Measurements from ENCODE around the gene RSPO1. TPM values are rescaled to one million over a fixed set of nuclear protein-coding genes. Genes with fewer than 3 reads are reported as not detected.

Gene RSPO1
- total RNA-seq, 2 donors from 2014 or later, result 0.27 to 0.32 TPM

DNA sequence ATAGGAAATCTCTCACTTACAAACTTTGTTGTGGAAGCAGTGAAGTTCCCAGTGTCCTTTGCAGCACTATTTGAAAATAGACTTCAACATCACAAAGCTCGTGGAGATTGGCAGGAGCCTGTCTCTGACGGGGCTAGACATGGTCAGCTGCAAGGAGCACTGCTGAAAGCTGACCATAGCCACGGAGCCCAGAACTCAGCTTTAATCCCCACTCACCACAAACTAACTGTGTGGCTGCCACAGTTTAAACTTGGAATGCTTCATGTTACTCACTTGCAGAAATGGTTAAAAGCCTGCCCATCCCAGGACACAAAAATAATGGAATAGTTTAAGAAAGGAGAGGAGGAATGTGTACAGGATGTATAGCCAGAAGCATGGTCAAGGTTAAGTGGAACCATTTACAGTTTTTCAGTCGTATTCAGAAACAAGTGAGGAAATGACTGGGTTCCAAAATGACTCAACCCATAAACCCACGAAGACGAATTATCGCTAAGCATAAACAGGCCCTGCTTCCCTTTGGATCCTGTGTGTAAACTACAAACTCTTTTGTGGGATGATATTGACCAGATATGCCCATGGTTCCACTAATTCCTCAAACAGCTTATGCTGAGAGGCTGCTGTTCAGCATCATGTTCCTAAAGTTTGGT, 59.7 kb downstream of the RSPO1 start:
- Histone ChIP-seq H3K27ac (no peak overlapping the region), H3K9me3 (no peaks in the 10 kb centered on the region), H3K4me3 (no peak overlapping the region), H3K36me3 (peaks cover 22% of the 10 kb centered on the region), H3K4me1 (no peaks in the 10 kb centered on the region), H3K27me3 (no peaks in the 10 kb centered on the region), H3K9ac (ENCODE audit: low read depth in 2 of 2, low read length in 2 of 2) (no peak overlapping the region)
- no peak for DNase-seq
- TF ChIP-seq, protein P1, sequence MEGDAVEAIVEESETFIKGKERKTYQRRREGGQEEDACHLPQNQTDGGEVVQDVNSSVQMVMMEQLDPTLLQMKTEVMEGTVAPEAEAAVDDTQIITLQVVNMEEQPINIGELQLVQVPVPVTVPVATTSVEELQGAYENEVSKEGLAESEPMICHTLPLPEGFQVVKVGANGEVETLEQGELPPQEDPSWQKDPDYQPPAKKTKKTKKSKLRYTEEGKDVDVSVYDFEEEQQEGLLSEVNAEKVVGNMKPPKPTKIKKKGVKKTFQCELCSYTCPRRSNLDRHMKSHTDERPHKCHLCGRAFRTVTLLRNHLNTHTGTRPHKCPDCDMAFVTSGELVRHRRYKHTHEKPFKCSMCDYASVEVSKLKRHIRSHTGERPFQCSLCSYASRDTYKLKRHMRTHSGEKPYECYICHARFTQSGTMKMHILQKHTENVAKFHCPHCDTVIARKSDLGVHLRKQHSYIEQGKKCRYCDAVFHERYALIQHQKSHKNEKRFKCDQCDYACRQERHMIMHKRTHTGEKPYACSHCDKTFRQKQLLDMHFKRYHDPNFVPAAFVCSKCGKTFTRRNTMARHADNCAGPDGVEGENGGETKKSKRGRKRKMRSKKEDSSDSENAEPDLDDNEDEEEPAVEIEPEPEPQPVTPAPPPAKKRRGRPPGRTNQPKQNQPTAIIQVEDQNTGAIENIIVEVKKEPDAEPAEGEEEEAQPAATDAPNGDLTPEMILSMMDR (IDR thresholded peaks at IDR 0.05), result no peak
- intact Hi-C loops (cut with DNase I), result no loop called here

DNA sequence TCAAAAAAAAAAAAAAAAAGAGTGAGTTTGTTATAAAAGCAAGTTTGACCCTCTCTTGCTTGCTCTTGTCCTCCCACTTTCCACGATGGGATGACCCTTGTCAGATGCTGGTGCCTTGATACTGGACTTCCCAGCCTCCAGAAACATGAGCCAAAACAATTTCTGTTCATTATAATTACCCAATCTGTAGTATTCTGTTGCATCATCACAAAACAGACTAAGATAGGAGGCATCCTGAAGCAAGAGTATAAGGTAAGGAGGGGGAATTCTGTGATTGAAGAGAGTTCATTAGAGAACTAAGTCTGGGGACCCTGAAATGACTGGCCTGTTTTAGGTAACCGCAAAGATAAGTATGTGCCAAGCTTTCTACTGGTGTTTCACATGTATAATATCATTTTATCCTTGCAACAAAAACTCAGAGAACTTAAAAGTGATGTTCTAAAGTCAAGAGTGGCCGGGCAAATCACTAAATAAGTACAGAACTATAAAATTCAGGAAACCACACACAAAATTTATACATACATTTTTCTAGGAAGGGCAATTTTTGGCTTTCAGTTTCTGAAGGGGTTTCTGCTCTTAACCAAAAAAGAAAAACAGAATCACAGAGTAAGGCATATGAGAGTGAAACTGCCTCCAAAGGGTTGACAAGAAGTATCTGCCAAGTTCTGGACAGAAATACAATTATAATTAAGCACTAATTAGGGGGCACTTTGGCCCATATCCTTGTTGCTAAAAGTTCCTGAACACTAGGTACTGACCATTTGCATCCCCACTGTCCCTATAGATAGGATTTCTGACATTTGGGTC, 64.0 kb downstream of the RSPO1 start:
- intact Hi-C loops (cut with DNase I), result no loop called here
- H3K27ac ChIP-seq, result no peak overlapping the region
- H3K9me3 ChIP-seq, result no peaks in the 10 kb centered on the region
- DNase-seq, result no peak
- TF ChIP-seq, protein P1 (IDR thresholded peaks at IDR 0.05), result no peak
- H3K36me3 ChIP-seq, result peaks cover 32% of the 10 kb centered on the region
- H3K4me1 ChIP-seq, result no peaks in the 10 kb centered on the region
- no peak overlapping the region for H3K9ac ChIP-seq (ENCODE audit: low read depth in 2 of 2, low read length in 2 of 2)
- H3K4me3 ChIP-seq, result no peak overlapping the region
- H3K27me3 ChIP-seq, result no peaks in the 10 kb centered on the region

DNA sequence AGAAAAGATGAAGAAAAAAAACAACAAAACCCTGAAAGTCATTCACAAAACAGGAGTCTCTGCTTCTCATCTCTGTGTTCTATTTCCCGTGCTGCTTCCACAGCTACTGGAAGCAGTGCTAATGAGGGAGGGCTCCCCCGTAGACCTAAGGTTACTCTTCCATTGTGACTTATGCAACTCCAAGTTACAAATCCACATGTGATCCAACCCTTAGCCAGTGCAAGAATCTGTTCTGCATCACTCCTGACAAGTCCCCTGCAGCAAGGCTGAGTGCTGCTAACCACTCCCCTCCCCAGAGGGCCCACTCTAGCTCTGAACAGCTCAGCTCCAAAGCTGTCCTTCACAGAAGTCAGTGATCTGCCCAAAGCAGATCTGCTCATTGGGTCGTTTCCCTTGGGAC, 67.7 kb downstream of the RSPO1 start:
- Histone ChIP-seq H3K9me3 (no peaks in the 10 kb centered on the region), H3K9ac (ENCODE audit: low read depth in 2 of 2, low read length in 2 of 2) (no peak overlapping the region), H3K4me1 (peaks cover 3% of the 10 kb centered on the region), H3K27me3 (no peaks in the 10 kb centered on the region), H3K4me3 (no peak overlapping the region), H3K27ac (no peak overlapping the region), H3K36me3 (peaks cover 22% of the 10 kb centered on the region)
- no peak for DNase-seq
- TF ChIP-seq, protein P1 (IDR thresholded peaks at IDR 0.05), result no peak
- intact Hi-C loops (cut with DNase I), result no loop called here

DNA sequence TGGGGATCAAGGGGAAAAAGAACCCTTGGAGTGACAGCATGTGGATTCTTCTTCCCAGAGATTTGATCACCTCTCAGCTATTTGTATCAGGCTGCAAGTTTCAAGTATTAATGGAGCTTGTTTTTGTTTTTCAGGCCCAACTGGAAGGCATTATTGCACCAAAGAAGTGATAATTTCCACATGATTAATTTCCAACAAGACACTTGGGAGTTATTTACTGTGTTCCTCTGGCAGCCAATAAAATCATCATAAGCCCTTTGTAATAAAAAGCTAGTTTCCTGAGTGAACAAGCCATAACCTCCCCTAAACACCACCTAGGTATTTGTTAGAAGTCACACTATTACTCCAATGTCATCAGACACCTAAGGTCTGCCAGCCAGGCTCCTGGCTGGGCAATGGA, 69.8 kb downstream of the RSPO1 start:
- TF ChIP-seq, protein P1 (IDR thresholded peaks at IDR 0.05), result no peak
- DNase-seq, result no peak
- Histone ChIP-seq H3K27ac (no peak overlapping the region), H3K9me3 (no peaks in the 10 kb centered on the region), H3K27me3 (no peaks in the 10 kb centered on the region), H3K36me3 (peaks cover 22% of the 10 kb centered on the region), H3K4me1 (peaks cover 3% of the 10 kb centered on the region), H3K4me3 (no peak overlapping the region), H3K9ac (ENCODE audit: low read depth in 2 of 2, low read length in 2 of 2) (no peak overlapping the region)
- intact Hi-C loops (cut with DNase I), result no loop called here

DNA sequence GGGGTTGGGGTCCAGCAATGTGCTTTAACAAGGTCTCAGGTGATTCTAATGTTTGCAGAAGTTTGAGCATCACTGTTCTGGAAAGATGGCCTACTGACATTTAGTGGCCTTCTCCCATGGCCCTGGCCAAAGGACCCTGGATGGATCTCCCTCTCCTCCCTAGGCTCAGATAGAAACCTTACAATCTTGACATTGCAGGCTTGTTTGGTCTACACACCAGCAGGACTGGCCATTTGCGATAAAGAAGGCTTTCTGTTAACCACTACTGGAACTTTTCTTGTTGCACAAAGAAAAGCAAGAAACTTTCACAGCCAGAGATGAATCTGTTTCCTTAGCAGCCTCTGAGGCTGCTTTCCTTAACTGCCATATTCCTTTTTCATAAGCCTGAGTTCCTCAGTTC, 71.7 kb downstream of the RSPO1 start:
- TF ChIP-seq, protein P1 (IDR thresholded peaks at IDR 0.05), result no peak
- no peak overlapping the region for H3K27ac ChIP-seq

More for the DNA sequence above, 71.7 kb downstream of the RSPO1 start:
- peaks cover 15% of the 10 kb centered on the region for H3K36me3 ChIP-seq
- no peak overlapping the region for H3K4me3 ChIP-seq
- H3K9ac ChIP-seq (ENCODE audit: low read depth in 2 of 2, low read length in 2 of 2), result no peak overlapping the region
- no peak for DNase-seq
- no peaks in the 10 kb centered on the region for H3K9me3 ChIP-seq
- H3K27me3 ChIP-seq, result no peaks in the 10 kb centered on the region
- peaks cover 3% of the 10 kb centered on the region for H3K4me1 ChIP-seq
- intact Hi-C loops (cut with DNase I), result no loop called here

Other genes starting within 250 kb of the RSPO1 start
- 10 to 100 TPM; 18.2 to 35.4 TPM for gene ZC3H12A, start 160.3 kb downstream of the RSPO1 start, total RNA-seq
- 10 to 100 TPM; 32.9 to 40.6 TPM for gene MEAF6, start 120.1 kb downstream of the RSPO1 start, total RNA-seq
- gene SNIP1, start 80.6 kb downstream of the RSPO1 start, total RNA-seq, result 10 to 100 TPM; 13.0 to 17.0 TPM
- 1 to 10 TPM; 1.9 to 4.1 TPM for gene DNALI1, start 78.0 kb downstream of the RSPO1 start, total RNA-seq
- 10 to 100 TPM; 28.4 to 35.9 TPM for gene GNL2, start 39.0 kb downstream of the RSPO1 start, total RNA-seq
- 10 to 100 TPM; 14.9 to 44.5 TPM for gene CDCA8, start 57.6 kb upstream of the RSPO1 start, total RNA-seq
- 10 to 100 TPM; 26.1 to 29.6 TPM for gene EPHA10, start 130.2 kb upstream of the RSPO1 start, total RNA-seq
- gene MANEAL, start 159.0 kb upstream of the RSPO1 start, total RNA-seq, result 10 to 100 TPM in 1 of 2 donors, 1 to 10 TPM in 1; 6.6 to 18.2 TPM
- 10 to 100 TPM; 28.3 to 51.4 TPM for gene C1orf122, start 172.9 kb upstream of the RSPO1 start, total RNA-seq
- 10 to 100 TPM; 14.4 to 16.3 TPM for gene YRDC, start 173.3 kb upstream of the RSPO1 start, total RNA-seq
- 10 to 100 TPM; 22.1 to 33.9 TPM for gene MTF1, start 224.7 kb upstream of the RSPO1 start, total RNA-seq